NCI-H2227 (cell line): ENCODE data around the gene LRRC8C.

Experiments
- DNase-seq: peaks from one replicate; lab custom pipeline; 2025; ENCODE audit not compliant: unreplicated experiment; lab: John Stamatoyannopoulos, UW

The LRRC8C gene

GRCh38 chr1:89633248-89633799 lies 404 bp downstream of the LRRC8C start:
- peak; percentile 85 for DNase-seq

GRCh38 chr1:89633800-89634625 lies 1.1 kb downstream of the LRRC8C start:
- peak; percentile 39 for DNase-seq

- no peak for DNase-seq
Measured at GRCh38 chr1:89635825-89636815, 3.2 kb downstream of the LRRC8C start.

GRCh38 chr1:89637496-89637895 lies 4.6 kb downstream of the LRRC8C start:
- no peak for DNase-seq

DNA sequence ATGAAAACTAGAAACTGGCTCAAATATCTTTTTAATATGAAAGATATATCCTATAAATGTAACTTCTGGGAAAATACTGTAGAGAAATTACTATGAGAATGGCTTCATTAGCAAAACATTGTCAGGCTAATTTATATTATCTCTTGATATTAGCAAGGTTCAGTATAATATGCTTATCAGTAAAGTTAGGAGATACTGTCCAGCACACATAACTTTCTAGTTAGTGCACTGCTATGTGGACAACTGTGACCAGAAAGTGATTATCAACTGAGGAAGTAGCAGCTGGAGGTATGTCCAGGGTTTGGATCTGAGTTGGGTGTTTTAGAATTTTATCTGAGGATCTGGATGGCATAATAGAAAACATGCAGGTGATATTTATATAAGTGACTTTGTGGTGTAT lies 7.5 kb downstream of the LRRC8C start:
- DNase-seq: no peak

- DNase-seq: no peak
Measured at GRCh38 chr1:89641781-89642180, 8.9 kb downstream of the LRRC8C start.

GRCh38 chr1:89643577-89643976 lies 10.7 kb downstream of the LRRC8C start:
- no peak for DNase-seq

- DNase-seq: no peak
Measured at GRCh38 chr1:89644119-89644814, 11.3 kb downstream of the LRRC8C start.

DNA sequence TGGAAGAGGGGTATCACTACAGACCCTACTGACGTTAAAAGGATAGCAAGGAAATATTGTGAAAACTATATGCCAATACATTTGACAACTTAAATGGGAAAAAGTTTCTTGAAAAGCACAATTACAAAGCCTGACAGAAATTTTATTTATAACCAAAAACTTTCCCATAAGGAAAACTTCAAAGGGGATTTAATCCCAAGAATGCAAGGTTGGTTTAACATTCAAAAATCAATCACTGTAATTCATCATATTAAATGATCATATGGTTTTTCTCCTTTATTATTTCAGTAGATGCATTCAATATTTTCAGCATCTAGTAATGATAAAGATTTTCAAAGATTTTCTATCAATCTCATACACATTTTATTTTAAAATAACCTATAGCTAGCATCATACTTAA lies 13.3 kb downstream of the LRRC8C start:
- no peak for DNase-seq

DNA sequence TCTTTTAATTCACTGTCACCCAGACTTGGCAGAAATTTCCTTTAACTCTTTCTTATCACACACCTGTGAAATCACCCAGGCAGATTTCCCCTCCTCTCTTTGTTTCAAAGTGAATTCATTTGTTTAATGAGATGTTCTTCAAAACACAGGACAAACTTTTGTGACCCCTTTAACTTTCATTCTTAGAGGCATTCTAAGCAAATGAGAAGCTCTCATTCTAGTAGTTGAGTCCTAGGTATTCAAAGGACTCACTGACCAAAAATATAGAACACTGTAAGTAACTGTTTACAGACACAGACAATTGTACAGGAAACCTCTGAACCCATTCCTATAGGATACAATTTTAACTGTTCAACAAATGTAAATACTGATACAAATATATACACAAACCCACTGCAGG lies 16.9 kb downstream of the LRRC8C start:
- no peak for DNase-seq

DNA sequence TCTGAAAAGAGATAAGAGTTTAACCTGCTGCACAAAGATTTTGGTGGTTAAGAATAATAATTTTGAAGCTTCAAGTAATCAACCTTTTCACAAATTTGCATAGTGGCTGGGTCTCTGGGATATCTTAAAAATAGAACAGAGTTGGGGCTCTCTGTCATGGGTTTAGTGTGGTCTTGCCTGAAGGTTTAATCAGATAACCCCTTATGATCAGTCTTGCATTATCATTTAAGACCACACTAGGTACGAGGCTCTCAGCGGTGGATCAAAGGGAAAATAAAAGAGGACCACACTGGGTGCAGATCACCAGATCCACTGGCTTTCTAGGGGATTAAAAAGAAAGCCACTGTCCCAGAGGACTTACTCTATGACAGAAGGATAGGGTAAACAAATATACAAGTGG lies 19.5 kb downstream of the LRRC8C start:
- no peak for DNase-seq

- no peak for DNase-seq
Measured at GRCh38 chr1:89657886-89658285, 25.0 kb downstream of the LRRC8C start.

DNA sequence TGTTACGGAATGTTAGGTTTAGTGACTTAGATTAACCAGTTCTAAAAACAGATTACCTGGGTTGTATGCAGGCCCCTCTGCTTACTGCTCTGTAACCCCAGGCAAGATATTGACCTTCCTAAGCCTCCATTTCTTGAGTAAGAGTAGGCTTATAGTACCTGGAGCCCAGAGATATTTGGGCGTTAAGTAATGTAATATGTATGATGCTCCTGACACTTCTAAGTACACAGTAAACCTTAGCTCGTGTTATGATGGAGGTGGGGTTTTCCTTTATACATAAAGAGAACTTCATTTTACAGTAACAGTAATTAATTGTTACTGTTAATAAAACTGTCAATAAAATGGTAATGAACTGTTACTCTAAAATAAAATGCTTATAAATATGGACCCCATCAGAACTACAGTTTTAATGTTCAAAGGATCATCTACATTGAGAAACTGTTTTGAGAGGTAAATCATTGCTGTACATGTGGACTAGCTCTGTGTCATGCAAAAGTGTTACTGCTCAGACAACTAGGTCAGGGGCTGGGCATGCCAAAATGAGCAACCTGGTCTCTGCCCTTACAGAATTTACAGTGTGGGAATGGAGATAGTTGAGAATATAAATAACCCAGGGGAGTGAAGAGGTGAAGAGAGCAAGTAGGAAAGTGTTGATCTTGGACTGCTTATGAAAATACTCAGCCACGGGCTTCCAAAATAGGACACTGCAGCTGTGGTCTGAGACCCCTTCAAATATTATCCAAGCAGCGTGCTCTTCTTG lies 26.6 kb downstream of the LRRC8C start:
- DNase-seq: no peak

DNA sequence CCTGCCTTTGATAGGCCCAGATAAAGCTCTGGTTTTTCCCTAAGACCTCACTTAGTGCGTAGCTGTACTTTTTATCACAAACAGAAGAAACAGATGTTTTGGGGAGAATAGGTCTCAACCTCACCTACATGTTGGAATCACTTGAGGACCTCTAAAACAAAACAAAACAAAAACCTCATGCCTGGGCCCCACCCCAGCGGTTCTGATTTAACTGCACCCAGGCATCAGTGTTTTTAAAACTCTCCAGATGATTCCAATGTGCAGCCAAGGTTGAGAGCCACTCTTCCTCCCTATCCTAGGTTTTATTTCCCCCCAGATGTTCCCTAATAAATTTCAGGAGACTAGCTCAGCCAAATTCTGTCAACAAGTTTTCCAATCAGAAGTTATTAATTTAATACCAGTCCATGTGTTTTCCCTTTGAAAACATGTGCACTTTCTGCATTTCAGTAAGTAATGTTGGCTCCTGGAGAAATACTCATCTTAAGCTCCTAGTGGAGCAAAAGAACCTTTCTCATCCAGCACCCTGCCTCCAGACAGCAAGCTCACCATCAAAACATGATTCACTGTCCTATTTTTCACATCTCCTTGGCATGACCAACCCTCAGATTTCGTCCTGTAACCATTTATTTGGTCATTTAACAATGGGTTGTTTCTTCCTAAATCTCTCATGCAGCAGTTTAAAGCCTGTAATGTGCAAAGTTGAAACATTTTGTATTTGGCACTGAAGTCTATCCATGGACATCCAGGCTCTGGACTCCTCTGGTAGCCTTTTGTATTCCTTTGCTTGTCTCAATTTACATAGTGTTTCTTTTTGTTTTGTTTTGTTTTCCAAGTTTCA lies 27.5 kb downstream of the LRRC8C start:
- DNase-seq: no peak

GRCh38 chr1:89665941-89666340 lies 33.0 kb downstream of the LRRC8C start:
- DNase-seq: no peak

GRCh38 chr1:89666640-89667039 lies 33.7 kb downstream of the LRRC8C start:
- no peak for DNase-seq

- DNase-seq: no peak
Measured at GRCh38 chr1:89667691-89668090, 34.8 kb downstream of the LRRC8C start.

- no peak for DNase-seq
Measured at GRCh38 chr1:89668961-89669360, 36.0 kb downstream of the LRRC8C start.

GRCh38 chr1:89669441-89669840 lies 36.5 kb downstream of the LRRC8C start:
- DNase-seq: no peak
